DMS153 (cell line): ENCODE results near the gene GDPGP1.

Experiments
- DNase-seq: peaks from one replicate; lab custom pipeline; 2025; lab: John Stamatoyannopoulos, UW

Gene GDPGP1

GRCh38 chr15:90205050-90205848 lies 28.8 kb upstream of the GDPGP1 start:
- DNase-seq = no peak

GRCh38 chr15:90205886-90206285 lies 28.1 kb upstream of the GDPGP1 start:
- no peak for DNase-seq

GRCh38 chr15:90207252-90207651 lies 26.8 kb upstream of the GDPGP1 start:
- DNase-seq = no peak

GRCh38 chr15:90208356-90208755 lies 25.7 kb upstream of the GDPGP1 start:
- no peak for DNase-seq

- no peak for DNase-seq
Observed at GRCh38 chr15:90209591-90209990, 24.4 kb upstream of the GDPGP1 start.

GRCh38 chr15:90210593-90210992 lies 23.4 kb upstream of the GDPGP1 start:
- no peak for DNase-seq

- DNase-seq = no peak
Observed at GRCh38 chr15:90211009-90211408, 23.0 kb upstream of the GDPGP1 start.

GRCh38 chr15:90211440-90212143 lies 22.4 kb upstream of the GDPGP1 start:
- DNase-seq = no peak

GRCh38 chr15:90212221-90213098 lies 21.5 kb upstream of the GDPGP1 start:
- no peak for DNase-seq

GRCh38 chr15:90213122-90213817 lies 20.7 kb upstream of the GDPGP1 start:
- no peak for DNase-seq

- no peak for DNase-seq
Observed at GRCh38 chr15:90213818-90214204, 20.2 kb upstream of the GDPGP1 start.

- DNase-seq = no peak
Observed at GRCh38 chr15:90214553-90215196, 19.3 kb upstream of the GDPGP1 start.

GRCh38 chr15:90217671-90218394 lies 16.2 kb upstream of the GDPGP1 start:
- no peak for DNase-seq

GRCh38 chr15:90219421-90220141 lies 14.4 kb upstream of the GDPGP1 start:
- no peak for DNase-seq

- DNase-seq = peak; percentile 1
Observed at GRCh38 chr15:90221246-90221900, 12.6 kb upstream of the GDPGP1 start.

GRCh38 chr15:90222547-90222946 lies 11.5 kb upstream of the GDPGP1 start:
- no peak for DNase-seq

- no peak for DNase-seq
Observed at GRCh38 chr15:90223441-90224165, 10.4 kb upstream of the GDPGP1 start.

GRCh38 chr15:90225047-90225446 lies 9.0 kb upstream of the GDPGP1 start:
- DNase-seq = no peak
